GM19099 (cell line): Measurements from ENCODE around the gene FUS.
A peak's percentile ranks its signal among the peaks of the same experiment; 100 is the strongest.

Source experiments
- POLR2A ChIP-seq: IDR thresholded peaks from 3 replicates; pipeline ENCODE4 v1.6.1; 2011; ENCODE audit warnings: low read depth; ENCODE audit not compliant: insufficient read length; ENCODE audit errors: extremely low read depth

Gene FUS

GRCh38 chr16:31142109-31143010 is 37.6 kb upstream of the FUS start:
- peak; percentile 43 for TF ChIP-seq POLR2A

- TF ChIP-seq POLR2A = no peak
Measured at GRCh38 chr16:31143011-31143693, 36.8 kb upstream of the FUS start.

- TF ChIP-seq POLR2A = no peak
Measured at GRCh38 chr16:31143694-31144148, 36.2 kb upstream of the FUS start.

- no peak for TF ChIP-seq POLR2A
Measured at GRCh38 chr16:31145398-31145990, 34.4 kb upstream of the FUS start.

- no peak for TF ChIP-seq POLR2A
Measured at GRCh38 chr16:31147574-31147973, 32.4 kb upstream of the FUS start.

GRCh38 chr16:31148281-31148728 is 31.6 kb upstream of the FUS start:
- TF ChIP-seq POLR2A = no peak

- no peak for TF ChIP-seq POLR2A
Measured at GRCh38 chr16:31148896-31149295, 31.0 kb upstream of the FUS start.

- no peak for TF ChIP-seq POLR2A
Measured at GRCh38 chr16:31149332-31149731, 30.6 kb upstream of the FUS start.

GRCh38 chr16:31149894-31150890 is 29.7 kb upstream of the FUS start, which contains the start of gene PRSS36:
PRSS36 (minus strand) TSS chr16:31150066; CDS start chr16:31150035, 31 bp downstream.
- TF ChIP-seq POLR2A = no peak

- TF ChIP-seq POLR2A = no peak
Measured at GRCh38 chr16:31157136-31157535, 22.8 kb upstream of the FUS start.

GRCh38 chr16:31167315-31167714 is 12.6 kb upstream of the FUS start:
- no peak for TF ChIP-seq POLR2A

- no peak for TF ChIP-seq POLR2A
Measured at GRCh38 chr16:31168848-31169247, 11.1 kb upstream of the FUS start.

GRCh38 chr16:31177136-31177535 is 2.8 kb upstream of the FUS start:
- TF ChIP-seq POLR2A = no peak

- TF ChIP-seq POLR2A = no peak
Measured at GRCh38 chr16:31179219-31179746, 656 bp upstream of the FUS start.
